ENCODE results near the gene GATAD2B.

DNA sequence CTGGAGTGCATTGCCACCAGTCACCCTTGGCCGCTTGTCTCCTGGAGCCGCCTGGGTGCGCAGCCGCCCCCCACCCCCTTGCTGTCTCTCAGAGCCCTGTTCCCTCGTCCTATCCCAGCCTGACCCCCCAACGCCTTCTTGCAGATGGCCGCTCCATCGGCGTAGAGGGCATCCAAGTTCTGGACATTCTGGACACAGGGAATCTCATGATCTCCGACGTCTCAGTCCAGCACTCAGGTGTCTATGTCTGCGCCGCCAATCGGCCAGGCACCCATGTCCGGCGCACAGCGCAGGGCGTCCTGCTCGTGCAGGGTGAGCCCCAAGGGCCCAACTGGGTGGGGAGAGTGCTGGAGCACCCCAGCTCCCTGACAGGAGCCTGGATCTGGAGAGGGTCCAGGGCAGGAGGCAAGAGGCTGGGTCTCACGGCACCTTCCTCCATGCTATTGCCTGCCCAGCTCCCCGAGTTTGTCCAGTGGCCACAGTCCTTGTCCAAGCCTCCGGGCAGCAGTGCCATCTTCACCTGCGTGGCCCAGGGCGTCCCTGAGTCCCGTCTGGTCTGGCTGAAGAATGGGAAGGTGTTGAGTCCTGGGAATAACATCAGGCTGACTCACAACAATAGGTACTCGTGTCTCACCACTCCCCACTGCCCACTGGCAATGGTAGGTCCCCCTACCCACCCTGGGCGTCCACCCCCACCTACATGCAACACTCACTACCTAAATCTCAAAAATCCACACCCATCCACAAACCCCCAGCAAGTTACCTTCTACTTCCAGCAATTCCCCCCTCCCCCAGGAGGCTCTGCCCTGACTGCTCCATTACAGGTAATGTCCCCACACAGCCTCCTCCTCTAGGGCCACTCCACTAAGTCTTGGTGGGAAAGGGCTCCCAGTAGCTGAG, 123.0 kb downstream of the GATAD2B start:
- no peak for TF ChIP-seq POLR2AphosphoS5 (IDR thresholded peaks at IDR 0.05; ENCODE audit: low read depth, low read length)
- TF ChIP-seq POLR2A (IDR thresholded peaks at IDR 0.05; ENCODE audit: low read depth, low read length) = no peak
